Germinal center (tissue), 1 donor: ENCODE data around the gene SFMBT2.

ENCODE experiments used
- DNase-seq: peaks from one replicate; pipeline ENCODE4 v3.0.0; 2012; ENCODE audit warnings: mixed read lengths, low spot score

The SFMBT2 gene

GRCh38 chr10:7298495-7298894 lies 112.3 kb downstream of the SFMBT2 start:
- DNase-seq: no peak

GRCh38 chr10:7297094-7297493 lies 113.7 kb downstream of the SFMBT2 start:
- DNase-seq: no peak

GRCh38 chr10:7296648-7297047 lies 114.2 kb downstream of the SFMBT2 start:
- DNase-seq: no peak

- no peak for DNase-seq
These were observed 114.8 kb downstream of the SFMBT2 start for GRCh38 chr10:7296076-7296475.

- DNase-seq: no peak
These were observed 117.4 kb downstream of the SFMBT2 start for GRCh38 chr10:7293378-7293920.

- no peak for DNase-seq
These were observed 119.2 kb downstream of the SFMBT2 start for GRCh38 chr10:7291487-7292270.

GRCh38 chr10:7288060-7288690 lies 122.7 kb downstream of the SFMBT2 start:
- no peak for DNase-seq

- DNase-seq: no peak
These were observed 123.5 kb downstream of the SFMBT2 start for GRCh38 chr10:7287377-7287776.

GRCh38 chr10:7285522-7286322 lies 125.1 kb downstream of the SFMBT2 start:
- no peak for DNase-seq

- no peak for DNase-seq
These were observed 127.6 kb downstream of the SFMBT2 start for GRCh38 chr10:7283246-7283645.

GRCh38 chr10:7282457-7282856 lies 128.4 kb downstream of the SFMBT2 start:
- no peak for DNase-seq

GRCh38 chr10:7281429-7281828 lies 129.4 kb downstream of the SFMBT2 start:
- DNase-seq: no peak

GRCh38 chr10:7279303-7279702 lies 131.5 kb downstream of the SFMBT2 start:
- DNase-seq: no peak

- DNase-seq: no peak
These were observed 133.0 kb downstream of the SFMBT2 start for GRCh38 chr10:7277867-7278266.

- DNase-seq: no peak
These were observed 133.4 kb downstream of the SFMBT2 start for GRCh38 chr10:7277432-7277831.

GRCh38 chr10:7275761-7276440 lies 134.9 kb downstream of the SFMBT2 start:
- no peak for DNase-seq

- no peak for DNase-seq
These were observed 136.5 kb downstream of the SFMBT2 start for GRCh38 chr10:7274293-7274692.

- DNase-seq: no peak
These were observed 138.8 kb downstream of the SFMBT2 start for GRCh38 chr10:7272008-7272407.

GRCh38 chr10:7269988-7270387 lies 140.8 kb downstream of the SFMBT2 start:
- no peak for DNase-seq

GRCh38 chr10:7267142-7267541 lies 143.7 kb downstream of the SFMBT2 start:
- DNase-seq: no peak

- no peak for DNase-seq
These were observed 145.3 kb downstream of the SFMBT2 start for GRCh38 chr10:7265396-7266123.
